Fibroblast of the aortic adventitia (primary cell): ENCODE results near the gene GAREM1. TPM values are rescaled to one million over a fixed set of nuclear protein-coding genes. Genes with fewer than 3 reads are reported as not detected.
"Not testable (repeated sequence)": the region's sequence is repeated elsewhere in the genome, so short reads cannot be mapped to it uniquely, and the experiment has no call there.

ENCODE experiments used
- DNase-seq: peaks from one replicate; pipeline ENCODE4 v3.0.0-alpha.2; 2010; ENCODE audit warnings: low read depth
- H3K4me3 ChIP-seq: 2 replicates; pipeline ENCODE4 v1.5.1; 2011; ENCODE audit warnings: low read depth, mild to moderate bottlenecking, control low read depth, low read length, moderate library complexity
- CTCF ChIP-seq: IDR thresholded peaks from 2 replicates; pipeline ENCODE4 v1.5.1; 2011; ENCODE audit warnings: mild to moderate bottlenecking, low read length, control low read depth, inconsistent platforms; ENCODE audit not compliant: insufficient read depth
- total RNA-seq: library from RNA; depleted of rRNA; stranded (reverse); fragments of >200 nt; gene quantifications from 2 replicates; pipeline ENCODE4 v1.2.3, GENCODE V29; 2012; ENCODE audit warnings: low replicate concordance

The GAREM1 gene
- total RNA-seq, 1 donor, result 5.5 TPM

DNA sequence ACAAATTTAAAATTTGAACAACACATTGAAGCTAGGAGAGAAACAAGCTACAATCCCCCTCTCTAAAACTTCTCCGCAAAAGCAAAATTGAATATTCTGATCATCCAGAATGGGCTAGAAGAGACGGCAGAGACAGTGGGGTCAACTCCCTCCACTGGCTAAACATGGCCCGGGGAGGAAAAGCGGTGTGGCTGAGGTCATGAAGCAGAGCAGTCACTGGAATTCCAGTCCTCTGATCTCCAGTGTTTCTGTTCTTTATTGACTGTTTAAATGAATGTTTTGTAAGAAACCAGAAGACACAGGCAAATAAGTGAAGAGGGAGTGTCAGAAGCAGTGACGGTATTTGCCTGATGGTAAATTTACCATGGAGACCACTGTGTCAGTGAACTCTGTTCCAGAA lies 116.2 kb downstream of the GAREM1 start:
- no peak for TF ChIP-seq CTCF
- no peak for DNase-seq
- H3K4me3 ChIP-seq, result no peak overlapping the region

- no peak for TF ChIP-seq CTCF
- DNase-seq, result no peak
- H3K4me3 ChIP-seq, result no peak overlapping the region
These were observed 117.4 kb downstream of the GAREM1 start for GRCh38 chr18:32353257-32353656.

GRCh38 chr18:32351032-32351431 lies 119.7 kb downstream of the GAREM1 start:
- DNase-seq, result peak; percentile 80
- no peak overlapping the region for H3K4me3 ChIP-seq
- no peak for TF ChIP-seq CTCF

DNA sequence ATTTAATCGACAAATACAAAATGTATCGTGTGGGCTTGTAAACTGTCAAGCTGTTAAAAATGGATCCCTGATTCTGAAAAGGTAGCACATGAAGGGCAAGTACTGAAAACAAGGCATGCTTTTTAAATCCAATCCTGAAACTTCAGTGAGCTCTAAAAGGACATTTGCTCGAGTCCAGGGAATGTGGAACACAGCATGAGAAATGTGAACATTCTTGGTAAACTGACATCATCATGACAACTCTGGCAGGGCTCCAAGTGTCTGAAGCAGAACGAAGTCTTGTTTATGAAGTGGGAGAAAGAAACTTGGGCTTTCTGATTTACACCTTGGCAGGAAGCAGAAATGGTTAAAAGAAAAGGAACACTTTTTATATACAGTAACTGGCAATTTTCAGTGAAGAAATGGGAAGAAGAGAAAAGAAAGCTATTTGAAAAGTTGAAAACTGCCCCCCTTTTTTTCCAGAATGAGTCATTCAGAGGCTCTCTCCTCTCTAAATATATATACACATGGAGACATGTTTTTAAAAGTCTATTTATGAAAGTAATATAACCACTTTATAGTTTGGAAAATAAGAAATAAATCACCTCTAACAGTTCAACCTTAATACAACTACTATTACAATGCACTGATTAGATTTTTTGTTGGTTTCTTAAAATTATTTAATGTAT lies 120.8 kb downstream of the GAREM1 start:
- no peak for TF ChIP-seq CTCF
- peak; percentile 98 for DNase-seq
- H3K4me3 ChIP-seq, result peak overlapping the region; percentile 34

DNA sequence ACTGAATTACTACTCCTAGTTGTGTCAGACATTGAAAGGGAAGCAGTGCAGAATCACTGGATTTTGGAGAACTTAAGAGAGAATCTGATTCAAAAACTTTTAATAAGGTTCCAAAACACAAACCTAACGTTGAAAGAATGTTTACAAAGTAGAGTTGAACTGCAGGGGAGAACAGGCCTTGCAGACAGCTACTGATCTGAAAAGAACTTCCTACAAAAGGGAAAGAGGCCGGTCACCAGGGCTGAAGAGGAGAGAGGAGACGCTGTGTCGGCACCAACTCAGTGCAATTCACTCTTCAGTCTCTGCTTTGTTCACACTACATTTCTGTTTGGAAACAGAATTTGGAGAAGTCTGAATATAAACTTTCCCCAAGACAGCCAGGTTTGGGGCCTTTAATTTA lies 124.0 kb downstream of the GAREM1 start:
- peak; percentile 43 for DNase-seq
- H3K4me3 ChIP-seq, result peak overlapping the region; percentile 19
- no peak for TF ChIP-seq CTCF

- no peak for DNase-seq
- no peak for TF ChIP-seq CTCF
- H3K4me3 ChIP-seq, result no peak overlapping the region
These were observed 127.0 kb downstream of the GAREM1 start for GRCh38 chr18:32343634-32344033.

DNA sequence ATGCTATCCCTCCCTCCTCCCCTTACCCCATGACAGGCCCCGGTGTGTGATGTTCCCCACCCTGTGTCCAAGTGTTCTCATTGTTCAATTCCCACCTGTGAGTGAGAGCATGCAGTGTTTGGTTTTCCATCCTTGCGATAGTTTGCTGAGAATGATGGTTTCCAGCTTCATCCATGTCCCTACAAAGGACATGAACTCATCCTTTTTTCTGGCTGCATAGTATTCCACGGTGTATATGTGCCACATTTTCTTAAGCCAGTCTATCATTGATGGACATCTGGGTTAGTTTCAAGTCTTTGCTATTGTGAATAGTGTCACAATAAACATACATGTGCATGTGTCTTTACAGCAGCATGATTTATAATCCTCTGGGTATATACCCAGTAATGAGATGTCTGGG lies 129.6 kb downstream of the GAREM1 start:
- H3K4me3 ChIP-seq, result not testable (repeated sequence)

More for the DNA sequence above, 129.6 kb downstream of the GAREM1 start:
- DNase-seq, result not testable (repeated sequence)
